CD14-positive monocyte (primary cell): ENCODE measurements around the gene NANOS3. TPM values are rescaled to one million over a fixed set of nuclear protein-coding genes. Genes with fewer than 3 reads are reported as not detected.

Source experiments
- DNase-seq, 3 donors: peaks; one replicate each; pipeline ENCODE4 v3.0.0-alpha.2; 2011 to 2022
- H2AFZ ChIP-seq: 2 replicates; pipeline ENCODE4 v1.6.0; 2012; ENCODE audit warnings: mild to moderate bottlenecking, low read depth, low read length, inconsistent platforms; ENCODE audit not compliant: insufficient read depth, poor library complexity, severe bottlenecking
- H3K27ac ChIP-seq, 2 donors: 1 replicate in 1 of 2; 2 replicates in 1 of 2; pipeline ENCODE4 v1.5.1; 2012 to 2013; ENCODE audit warnings: low read length in 2 of 2, control low read depth in 1 of 2, inconsistent platforms in 1 of 2, low read depth in 1 of 2, mild to moderate bottlenecking in 1 of 2
- H3K27me3 ChIP-seq, 2 donors: one replicate each; pipeline versions ENCODE4 v1.6.0 to v1.6.1; 2011 to 2013; ENCODE audit warnings: low read length in 2 of 2; ENCODE audit not compliant: control insufficient read depth in 2 of 2, insufficient read depth in 2 of 2
- H3K36me3 ChIP-seq, 2 donors: replicated peaks in 1 of 2; 1 replicate in 1 of 2; 2 replicates in 1 of 2; pipeline versions ENCODE4 v1.5.1 to v1.6.1; 2012 to 2013; ENCODE audit warnings: low read length in 2 of 2, control low read depth in 1 of 2, inconsistent platforms in 1 of 2, mild to moderate bottlenecking in 1 of 2; ENCODE audit not compliant: insufficient read depth in 2 of 2, control insufficient read depth in 1 of 2
- H3K4me1 ChIP-seq, 2 donors: 1 replicate in 1 of 2; 2 replicates in 1 of 2; pipeline versions ENCODE4 v1.5.1 to v1.6.1; 2012 to 2013; ENCODE audit warnings: low read length in 2 of 2, control low read depth in 1 of 2, inconsistent platforms in 1 of 2, mild to moderate bottlenecking in 1 of 2, moderate library complexity in 1 of 2; ENCODE audit not compliant: insufficient read depth in 2 of 2, control insufficient read depth in 1 of 2
- H3K4me2 ChIP-seq: replicated peaks from 2 replicates; pipeline ENCODE3; 2012; ENCODE audit warnings: low read length, moderate library complexity, mild to moderate bottlenecking; ENCODE audit not compliant: poor library complexity, severe bottlenecking; ENCODE audit errors: extremely low read depth
- H3K4me3 ChIP-seq, 3 experiments: fragments of 200-600 bp in 1 of 3; sonication (generic) in 1 of 3; replicated peaks in 1 of 3; 1 replicate in 2 of 3; 2 replicates in 1 of 3; pipeline ENCODE4 v1.5.1; 2011 to 2013; ENCODE audit warnings: low read length in 3 of 3, mild to moderate bottlenecking in 3 of 3, control low read depth in 2 of 3, low read depth in 2 of 3, inconsistent platforms in 1 of 3, moderate library complexity in 1 of 3
- H3K79me2 ChIP-seq: 2 replicates; pipeline ENCODE4 v1.6.0; 2012; ENCODE audit warnings: mild to moderate bottlenecking, control low read depth, inconsistent platforms, low read length, moderate library complexity; ENCODE audit not compliant: insufficient read depth
- H3K9ac ChIP-seq: 2 replicates; pipeline ENCODE4 v1.6.0; 2017; ENCODE audit warnings: low read length, mild to moderate bottlenecking; ENCODE audit not compliant: insufficient read depth, poor library complexity, severe bottlenecking
- H3K9me3 ChIP-seq, 2 donors: replicated peaks in 1 of 2; 1 replicate in 1 of 2; 2 replicates in 1 of 2; pipeline versions ENCODE4 v1.5.1 to v1.6.1; 2012 to 2013; ENCODE audit warnings: low read length in 2 of 2, control low read depth in 1 of 2; ENCODE audit not compliant: control insufficient read depth in 1 of 2, insufficient read depth in 1 of 2
- H4K20me1 ChIP-seq: 2 replicates; pipeline ENCODE4 v1.6.0; 2012; ENCODE audit warnings: mild to moderate bottlenecking, low read length, control low read depth, moderate library complexity; ENCODE audit not compliant: insufficient read depth
- H3K27ac Mint-ChIP-seq, 7 donors: one replicate each; pipeline ENCODE4 v1.8.0; 2020; ENCODE audit warnings: mild to moderate bottlenecking in 7 of 7, mixed read lengths in 7 of 7, moderate library complexity in 6 of 7, inconsistent platforms in 2 of 7
- H3K27me3 Mint-ChIP-seq, 3 donors: one replicate each; pipeline ENCODE4 v1.8.0; 2021 to 2022; ENCODE audit warnings: low read depth in 3 of 3, mild to moderate bottlenecking in 3 of 3, mixed read lengths in 3 of 3, moderate library complexity in 3 of 3, inconsistent platforms in 1 of 3
- H3K36me3 Mint-ChIP-seq, 2 donors: one replicate each; pipeline ENCODE4 v1.8.0; 2020; ENCODE audit warnings: mixed read lengths in 2 of 2, inconsistent platforms in 1 of 2, mild to moderate bottlenecking in 1 of 2
- H3K4me1 Mint-ChIP-seq: one replicate; pipeline ENCODE4 v1.8.0; 2020; ENCODE audit warnings: mild to moderate bottlenecking, mixed read lengths
- H3K4me3 Mint-ChIP-seq, 2 donors: one replicate each; pipeline ENCODE4 v1.8.0; 2020; ENCODE audit warnings: mild to moderate bottlenecking in 2 of 2, mixed read lengths in 2 of 2, moderate library complexity in 1 of 2
- H3K9me3 Mint-ChIP-seq, 7 donors: one replicate each; pipeline ENCODE4 v1.8.0; 2020 to 2022; ENCODE audit warnings: mixed read lengths in 7 of 7, mild to moderate bottlenecking in 6 of 7, moderate library complexity in 6 of 7, inconsistent platforms in 2 of 7
- WGBS: methylation state at CpG from one replicate; pipeline ENCODE4 v1.1.5; 2013; ENCODE audit warnings: missing lambda C conversion rate; ENCODE audit not compliant: insufficient coverage; 5-methylcytosine and 5-hydroxymethylcytosine counted together
- intact Hi-C, 2 donors: fragments of 100-400 bp; cut with micrococcal nuclease; formaldehyde crosslinking; loops; one replicate each; pipeline versions ENCODE4 v1.15.0 to v1.15.1; 2023
- polyA plus RNA-seq, 3 donors: library from polyadenylated mRNA; depleted of rRNA in 1 of 3; unstranded in 2 of 3; stranded (reverse) in 1 of 3; fragments of 300-500 nt in 2 of 3; fragments of >200 nt in 1 of 3; fragmentation: Illumina TruSeq in 2 of 3; gene quantifications; 1 replicate in 2 of 3; 2 replicates in 1 of 3; pipeline ENCODE4 v1.2.3, GENCODE V29; 2012 to 2021
- TF ChIP-seq, protein P1 (sequence below): fragments of 200-600 bp; IDR thresholded peaks from one replicate; pipeline ENCODE4 v1.8.0; 2022; ENCODE audit warnings: antibody characterized with exemption, mild to moderate bottlenecking

Gene NANOS3
- polyA plus RNA-seq, 3 donors, result not detected

GRCh38 chr19:13882419-13882795, 5.5 kb downstream of the NANOS3 start:
- no peak overlapping the region for H3K9ac ChIP-seq
- Mint-ChIP-seq H3K4me1 (peaks cover 33% of the 10 kb centered on the region), H3K4me3 (peak overlapping the region in 1 of 2 donors; percentile 60), H3K27me3 (peaks cover 11 to 34% (median 20%) of the 10 kb centered on the region in 3 donors), H3K9me3 (peaks cover 0 to 4% (median 0%) of the 10 kb centered on the region in 7 donors), H3K36me3 (no peaks in the 10 kb centered on the region), H3K27ac (peak overlapping the region in 3 of 7 donors; percentile 50 to 66 (median 60))
- H3K27ac ChIP-seq, result no peak overlapping the region
- no peaks in the 10 kb centered on the region for H3K79me2 ChIP-seq
- peaks cover 0 to 16% of the 10 kb centered on the region in 2 donors for H3K27me3 ChIP-seq
- peaks cover 31 to 40% of the 10 kb centered on the region in 2 donors for H3K4me1 ChIP-seq
- no peaks in the 10 kb centered on the region for H4K20me1 ChIP-seq
- no peak for DNase-seq
- no peak overlapping the region for H2AFZ ChIP-seq
- no peak overlapping the region for H3K4me2 ChIP-seq
- H3K9me3 ChIP-seq, result no peaks in the 10 kb centered on the region
- WGBS, result 47% methylated on average over 4 of the region's 5 CpGs
- H3K4me3 ChIP-seq, result peak overlapping the region in 1 of 3 experiments; percentile 23
- no peaks in the 10 kb centered on the region for H3K36me3 ChIP-seq
- intact Hi-C loops, result loop anchor here (5.0 to 10.0 kb wide), 4 partner anchors 162 to 462 kb away; partner anchors contain the start of genes ASF1B (in 1 of the 2) and MISP3 (in 1 of the 2)
- TF ChIP-seq, protein P1, sequence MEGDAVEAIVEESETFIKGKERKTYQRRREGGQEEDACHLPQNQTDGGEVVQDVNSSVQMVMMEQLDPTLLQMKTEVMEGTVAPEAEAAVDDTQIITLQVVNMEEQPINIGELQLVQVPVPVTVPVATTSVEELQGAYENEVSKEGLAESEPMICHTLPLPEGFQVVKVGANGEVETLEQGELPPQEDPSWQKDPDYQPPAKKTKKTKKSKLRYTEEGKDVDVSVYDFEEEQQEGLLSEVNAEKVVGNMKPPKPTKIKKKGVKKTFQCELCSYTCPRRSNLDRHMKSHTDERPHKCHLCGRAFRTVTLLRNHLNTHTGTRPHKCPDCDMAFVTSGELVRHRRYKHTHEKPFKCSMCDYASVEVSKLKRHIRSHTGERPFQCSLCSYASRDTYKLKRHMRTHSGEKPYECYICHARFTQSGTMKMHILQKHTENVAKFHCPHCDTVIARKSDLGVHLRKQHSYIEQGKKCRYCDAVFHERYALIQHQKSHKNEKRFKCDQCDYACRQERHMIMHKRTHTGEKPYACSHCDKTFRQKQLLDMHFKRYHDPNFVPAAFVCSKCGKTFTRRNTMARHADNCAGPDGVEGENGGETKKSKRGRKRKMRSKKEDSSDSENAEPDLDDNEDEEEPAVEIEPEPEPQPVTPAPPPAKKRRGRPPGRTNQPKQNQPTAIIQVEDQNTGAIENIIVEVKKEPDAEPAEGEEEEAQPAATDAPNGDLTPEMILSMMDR, result no peak

- no peak overlapping the region for H3K4me2 ChIP-seq
- H2AFZ ChIP-seq, result no peak overlapping the region
- no peak for DNase-seq
- no peak overlapping the region for H3K9ac ChIP-seq
- H3K79me2 ChIP-seq, result no peaks in the 10 kb centered on the region
- H3K36me3 Mint-ChIP-seq, result no peaks in the 10 kb centered on the region
- no peak overlapping the region for H3K4me3 Mint-ChIP-seq
- H3K4me1 ChIP-seq, result peaks cover 31 to 40% of the 10 kb centered on the region in 2 donors
- intact Hi-C loops, result loop anchor here (5.0 to 10.0 kb wide), 4 partner anchors 162 to 462 kb away; partner anchors contain the start of genes ASF1B (in 1 of the 2) and MISP3 (in 1 of the 2)
- H3K27me3 Mint-ChIP-seq, result peaks cover 13 to 33% (median 20%) of the 10 kb centered on the region in 3 donors
- TF ChIP-seq, protein P1, result no peak
- H3K36me3 ChIP-seq, result no peaks in the 10 kb centered on the region
- no peaks in the 10 kb centered on the region for H4K20me1 ChIP-seq
- H3K27ac Mint-ChIP-seq, result no peak overlapping the region
- H3K27ac ChIP-seq, result no peak overlapping the region
- H3K4me3 ChIP-seq, result no peak overlapping the region
- peaks cover 0 to 16% of the 10 kb centered on the region in 2 donors for H3K27me3 ChIP-seq
- H3K9me3 Mint-ChIP-seq, result peaks cover 0 to 4% (median 0%) of the 10 kb centered on the region in 7 donors
- H3K4me1 Mint-ChIP-seq, result peaks cover 33% of the 10 kb centered on the region
- WGBS, result 87% methylated on average over 11 of the region's 12 CpGs
- H3K9me3 ChIP-seq, result no peaks in the 10 kb centered on the region
Measured at GRCh38 chr19:13882836-13883235, 5.9 kb downstream of the NANOS3 start.
